Measurements from ENCODE around the gene HEMGN.

The HEMGN gene

DNA sequence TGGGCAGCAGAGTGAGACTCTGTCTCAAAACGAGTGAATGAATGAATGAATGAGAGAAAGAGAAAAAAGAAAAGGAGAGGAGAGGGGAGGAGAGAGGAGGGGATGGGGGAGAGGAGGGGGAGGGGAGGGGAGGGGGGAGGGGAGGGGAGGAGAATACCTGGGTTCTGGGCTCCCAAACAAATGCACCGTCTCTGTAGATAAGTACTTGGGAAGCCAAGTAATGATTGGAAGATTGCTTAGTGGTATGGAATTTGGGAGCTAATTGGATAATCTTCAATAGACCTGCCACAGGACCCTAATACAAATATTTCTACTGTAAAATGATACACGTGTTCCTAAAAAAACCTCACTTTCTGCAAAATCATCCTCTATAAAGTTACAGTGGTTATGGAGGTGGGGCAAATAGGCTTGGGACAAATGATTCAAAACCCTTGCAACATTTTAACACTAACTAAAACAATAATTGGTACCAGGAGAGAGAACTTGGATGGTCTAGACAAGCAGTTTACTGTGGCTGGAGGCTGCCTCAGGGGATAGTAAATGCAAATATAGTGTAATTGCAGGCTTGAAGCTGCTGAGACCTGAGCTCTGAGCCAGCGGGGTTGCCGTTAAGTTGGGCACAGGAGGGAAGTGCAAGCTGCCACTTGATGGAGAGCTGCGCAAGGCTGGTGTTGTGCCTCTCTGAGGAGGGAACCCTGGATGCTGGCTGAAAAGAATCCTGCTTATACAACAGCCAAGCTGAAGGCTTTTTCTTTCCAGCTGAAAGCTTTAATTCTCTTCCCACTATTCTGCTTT, 3.5 kb downstream of the HEMGN start:
- no CpG with 5 or more reads among the region's 6 CpGs for WGBS, 2 donors (ENCODE audit: extremely low coverage in 2 of 2, insufficient read length in 2 of 2, insufficient replicate concordance in 1 of 2)

DNA sequence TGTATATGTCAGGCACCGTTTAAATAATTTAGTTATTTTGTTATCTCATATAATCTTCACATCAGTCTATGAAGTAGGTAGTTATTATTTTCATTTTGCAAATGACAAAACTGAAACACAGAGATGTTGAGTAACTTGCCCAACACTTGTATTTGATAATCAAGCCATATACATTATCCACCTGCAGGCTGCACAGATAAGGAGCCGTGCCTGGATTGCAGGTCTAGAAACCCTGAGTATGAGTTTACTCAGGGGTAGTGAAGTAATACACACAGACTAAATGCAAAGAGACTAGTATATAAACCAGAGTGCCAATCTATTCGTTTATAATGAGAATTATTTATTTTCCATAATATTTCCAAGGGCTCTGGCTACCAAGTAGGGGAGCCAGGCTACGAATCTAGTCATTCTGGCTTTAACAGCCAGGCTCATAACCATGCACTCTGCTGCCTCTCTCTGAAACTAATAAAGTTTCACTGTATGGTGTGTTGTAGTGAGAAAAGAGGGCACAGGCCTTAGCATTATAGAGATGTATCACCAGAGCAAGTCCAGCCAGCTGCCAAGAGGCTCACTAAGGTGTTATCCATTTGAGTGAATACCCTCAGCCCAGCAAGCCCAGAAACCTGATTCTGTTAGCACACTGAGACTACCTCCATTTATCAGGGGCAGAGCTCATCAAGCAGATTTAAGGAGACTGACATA, 4.5 kb downstream of the HEMGN start:
- WGBS, 2 donors (ENCODE audit: extremely low coverage in 2 of 2, insufficient read length in 2 of 2, insufficient replicate concordance in 1 of 2), result no CpG with 5 or more reads among the region's 4 CpGs
- Histone ChIP-seq H4K91ac (ENCODE audit: low read depth, low read length, poor library complexity) (no peak overlapping the region), H3K14ac (ENCODE audit: low read length) (no peak overlapping the region), H3K4me2 (ENCODE audit: insufficient read depth, low read length, poor library complexity, severe bottlenecking) (no peak overlapping the region), H3K4ac (ENCODE audit: low read length) (no peak overlapping the region), H3K4me1 (ENCODE audit: control insufficient read depth in 2 of 2, insufficient read depth in 1 of 2, low read depth in 1 of 2, low read length in 2 of 2) (no peaks in the 10 kb centered on the region), H3K4me3 (ENCODE audit: low read length in 2 of 2) (no peak overlapping the region), H3K36me3 (replicated peaks in 1 of 2; ENCODE audit: control insufficient read depth in 2 of 2, insufficient read depth in 2 of 2, low read length in 2 of 2) (no peaks in the 10 kb centered on the region), H2BK5ac (ENCODE audit: low read length) (no peak overlapping the region), H3K23ac (ENCODE audit: low read depth, low read length, poor library complexity) (no peak overlapping the region), H2BK12ac (ENCODE audit: low read length) (no peak overlapping the region), H2AFZ (ENCODE audit: low read length) (no peak overlapping the region), H3K27me3 (ENCODE audit: control insufficient read depth in 3 of 3, insufficient read depth in 3 of 3, low read depth in 1 of 3, low read length in 3 of 3) (peaks cover 0 to 79% (median 24%) of the 10 kb centered on the region in 3 experiments), H3K27ac (replicated peaks; ENCODE audit: low read length) (no peak overlapping the region), H3K18ac (ENCODE audit: low read length) (no peak overlapping the region), H2BK120ac (ENCODE audit: low read depth, low read length) (no peak overlapping the region), H3K79me1 (ENCODE audit: low read depth, low read length) (no peaks in the 10 kb centered on the region), H4K8ac (ENCODE audit: low read depth, low read length) (no peak overlapping the region), H2AK5ac (ENCODE audit: low read depth, low read length) (no peak overlapping the region), H3K9ac (ENCODE audit: low read depth, low read length, poor library complexity) (no peak overlapping the region), H2BK15ac (ENCODE audit: low read length) (no peak overlapping the region), H3K9me3 (replicated peaks in 1 of 2; ENCODE audit: control insufficient read depth in 2 of 2, insufficient read depth in 1 of 2, low read depth in 1 of 2, low read length in 2 of 2) (no peaks in the 10 kb centered on the region)
- DNase-seq (ENCODE audit: low spot score), result no peak

More for the DNA sequence above, 3.5 kb downstream of the HEMGN start:
- no peak overlapping the region for H2BK15ac ChIP-seq (ENCODE audit: low read length)
- no peak for DNase-seq (ENCODE audit: low spot score)
- no peak overlapping the region for H3K27ac ChIP-seq (replicated peaks; ENCODE audit: low read length)
- no peak overlapping the region for H2AFZ ChIP-seq (ENCODE audit: low read length)
- no peak overlapping the region for H2BK12ac ChIP-seq (ENCODE audit: low read length)
- no peak overlapping the region for H3K4ac ChIP-seq (ENCODE audit: low read length)
- no peak overlapping the region for H3K14ac ChIP-seq (ENCODE audit: low read length)
- H4K91ac ChIP-seq (ENCODE audit: low read depth, low read length, poor library complexity), result no peak overlapping the region
- H3K9me3 ChIP-seq (replicated peaks in 1 of 2; ENCODE audit: control insufficient read depth in 2 of 2, insufficient read depth in 1 of 2, low read depth in 1 of 2, low read length in 2 of 2), result no peaks in the 10 kb centered on the region
- H4K8ac ChIP-seq (ENCODE audit: low read depth, low read length), result no peak overlapping the region
- H3K4me2 ChIP-seq (ENCODE audit: insufficient read depth, low read length, poor library complexity, severe bottlenecking), result no peak overlapping the region
- H2AK5ac ChIP-seq (ENCODE audit: low read depth, low read length), result no peak overlapping the region
- no peak overlapping the region for H3K4me3 ChIP-seq (ENCODE audit: low read length in 2 of 2)
- peak overlapping the region; percentile 44 for H3K23ac ChIP-seq (ENCODE audit: low read depth, low read length, poor library complexity)
- no peak overlapping the region for H2BK120ac ChIP-seq (ENCODE audit: low read depth, low read length)
- no peaks in the 10 kb centered on the region for H3K79me1 ChIP-seq (ENCODE audit: low read depth, low read length)
- H3K27me3 ChIP-seq (ENCODE audit: control insufficient read depth in 3 of 3, insufficient read depth in 3 of 3, low read depth in 1 of 3, low read length in 3 of 3), result peaks cover 0 to 80% (median 23%) of the 10 kb centered on the region in 3 experiments
- H2BK5ac ChIP-seq (ENCODE audit: low read length), result no peak overlapping the region
- H3K36me3 ChIP-seq (replicated peaks in 1 of 2; ENCODE audit: control insufficient read depth in 2 of 2, insufficient read depth in 2 of 2, low read length in 2 of 2), result no peaks in the 10 kb centered on the region
- no peak overlapping the region for H3K18ac ChIP-seq (ENCODE audit: low read length)
- no peaks in the 10 kb centered on the region for H3K4me1 ChIP-seq (ENCODE audit: control insufficient read depth in 2 of 2, insufficient read depth in 1 of 2, low read depth in 1 of 2, low read length in 2 of 2)
- H3K9ac ChIP-seq (ENCODE audit: low read depth, low read length, poor library complexity), result no peak overlapping the region

GRCh38 chr9:97930972-97931371, 7.0 kb downstream of the HEMGN start:
- no peak overlapping the region for H3K4me2 ChIP-seq (ENCODE audit: insufficient read depth, low read length, poor library complexity, severe bottlenecking)
- no peak overlapping the region for H3K14ac ChIP-seq (ENCODE audit: low read length)
- DNase-seq (ENCODE audit: low spot score), result no peak
- no CpG with 5 or more reads among the region's 3 CpGs for WGBS, 2 donors (ENCODE audit: extremely low coverage in 2 of 2, insufficient read length in 2 of 2, insufficient replicate concordance in 1 of 2)
- H4K91ac ChIP-seq (ENCODE audit: low read depth, low read length, poor library complexity), result no peak overlapping the region
- no peak overlapping the region for H2BK120ac ChIP-seq (ENCODE audit: low read depth, low read length)
- H2AK5ac ChIP-seq (ENCODE audit: low read depth, low read length), result no peak overlapping the region
- no peak overlapping the region for H3K23ac ChIP-seq (ENCODE audit: low read depth, low read length, poor library complexity)
- H3K9me3 ChIP-seq (replicated peaks in 1 of 2; ENCODE audit: control insufficient read depth in 2 of 2, insufficient read depth in 1 of 2, low read depth in 1 of 2, low read length in 2 of 2), result no peaks in the 10 kb centered on the region
- H3K4ac ChIP-seq (ENCODE audit: low read length), result no peak overlapping the region
- peaks cover 0 to 71% (median 28%) of the 10 kb centered on the region in 3 experiments for H3K27me3 ChIP-seq (ENCODE audit: control insufficient read depth in 3 of 3, insufficient read depth in 3 of 3, low read depth in 1 of 3, low read length in 3 of 3)
- H4K8ac ChIP-seq (ENCODE audit: low read depth, low read length), result no peak overlapping the region
- H3K4me1 ChIP-seq (ENCODE audit: control insufficient read depth in 2 of 2, insufficient read depth in 1 of 2, low read depth in 1 of 2, low read length in 2 of 2), result no peaks in the 10 kb centered on the region
- H3K79me1 ChIP-seq (ENCODE audit: low read depth, low read length), result no peaks in the 10 kb centered on the region
- H3K27ac ChIP-seq (replicated peaks; ENCODE audit: low read length), result no peak overlapping the region
- no peak overlapping the region for H3K9ac ChIP-seq (ENCODE audit: low read depth, low read length, poor library complexity)
- H2BK15ac ChIP-seq (ENCODE audit: low read length), result no peak overlapping the region
- no peak overlapping the region for H3K18ac ChIP-seq (ENCODE audit: low read length)
- no peak overlapping the region for H2AFZ ChIP-seq (ENCODE audit: low read length)
- no peak overlapping the region for H2BK5ac ChIP-seq (ENCODE audit: low read length)
- no peaks in the 10 kb centered on the region for H3K36me3 ChIP-seq (replicated peaks in 1 of 2; ENCODE audit: control insufficient read depth in 2 of 2, insufficient read depth in 2 of 2, low read length in 2 of 2)
- no peak overlapping the region for H3K4me3 ChIP-seq (ENCODE audit: low read length in 2 of 2)
- no peak overlapping the region for H2BK12ac ChIP-seq (ENCODE audit: low read length)

GRCh38 chr9:97928986-97929604, 8.9 kb downstream of the HEMGN start:
- Histone ChIP-seq H4K8ac (ENCODE audit: low read depth, low read length) (no peak overlapping the region), H2AK5ac (ENCODE audit: low read depth, low read length) (no peak overlapping the region), H3K14ac (ENCODE audit: low read length) (no peak overlapping the region), H3K18ac (ENCODE audit: low read length) (no peak overlapping the region), H2BK5ac (ENCODE audit: low read length) (no peak overlapping the region), H2BK12ac (ENCODE audit: low read length) (no peak overlapping the region), H3K9me3 (replicated peaks in 1 of 2; ENCODE audit: control insufficient read depth in 2 of 2, insufficient read depth in 1 of 2, low read depth in 1 of 2, low read length in 2 of 2) (no peaks in the 10 kb centered on the region), H2BK15ac (ENCODE audit: low read length) (no peak overlapping the region), H3K4me1 (ENCODE audit: control insufficient read depth in 2 of 2, insufficient read depth in 1 of 2, low read depth in 1 of 2, low read length in 2 of 2) (no peaks in the 10 kb centered on the region), H2AFZ (ENCODE audit: low read length) (no peak overlapping the region), H3K79me1 (ENCODE audit: low read depth, low read length) (no peaks in the 10 kb centered on the region), H3K4me3 (ENCODE audit: low read length in 2 of 2) (no peak overlapping the region), H3K4me2 (ENCODE audit: insufficient read depth, low read length, poor library complexity, severe bottlenecking) (no peak overlapping the region), H3K4ac (ENCODE audit: low read length) (no peak overlapping the region), H3K27me3 (ENCODE audit: control insufficient read depth in 3 of 3, insufficient read depth in 3 of 3, low read depth in 1 of 3, low read length in 3 of 3) (peaks cover 0 to 63% (median 23%) of the 10 kb centered on the region in 3 experiments), H3K27ac (replicated peaks; ENCODE audit: low read length) (no peak overlapping the region), H3K9ac (ENCODE audit: low read depth, low read length, poor library complexity) (no peak overlapping the region), H3K36me3 (replicated peaks in 1 of 2; ENCODE audit: control insufficient read depth in 2 of 2, insufficient read depth in 2 of 2, low read length in 2 of 2) (no peaks in the 10 kb centered on the region), H2BK120ac (ENCODE audit: low read depth, low read length) (no peak overlapping the region), H4K91ac (ENCODE audit: low read depth, low read length, poor library complexity) (no peak overlapping the region), H3K23ac (ENCODE audit: low read depth, low read length, poor library complexity) (no peak overlapping the region)
- no CpG with 5 or more reads among the region's 4 CpGs for WGBS, 2 donors (ENCODE audit: extremely low coverage in 2 of 2, insufficient read length in 2 of 2, insufficient replicate concordance in 1 of 2)
- no peak for DNase-seq (ENCODE audit: low spot score)
